A204.1 (cell line): ENCODE data around the gene FRMPD2.
"Not testable (repeated sequence)": the region's sequence is repeated elsewhere in the genome, so short reads cannot be mapped to it uniquely, and the experiment has no call there.

Experiments used
- FAIRE-seq: peaks from 2 replicates; lab custom pipeline; 2012; peaks lifted over from hg19 to GRCh38; lab: Jason Lieb, UNC

Gene FRMPD2

DNA sequence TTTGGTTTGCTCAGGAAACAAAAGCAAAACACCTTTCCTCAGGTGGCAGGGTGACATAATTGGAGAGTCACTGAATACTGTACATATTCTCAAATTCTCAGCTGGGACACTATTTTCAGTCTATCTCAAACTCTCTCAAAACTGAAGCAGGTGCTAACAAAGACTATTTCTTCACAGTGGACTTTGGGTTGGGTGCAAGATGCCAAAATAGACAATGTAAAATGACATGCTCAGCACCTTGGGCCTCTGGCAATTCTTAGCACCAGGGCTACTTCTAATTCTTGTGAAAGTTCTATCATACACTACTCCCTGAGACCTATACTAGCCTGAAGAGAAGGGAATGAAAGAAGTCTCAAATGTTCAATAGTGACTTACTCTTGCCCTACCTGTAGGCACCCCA, 151.9 kb downstream of the FRMPD2 start:
- FAIRE-seq = not testable (repeated sequence)

DNA sequence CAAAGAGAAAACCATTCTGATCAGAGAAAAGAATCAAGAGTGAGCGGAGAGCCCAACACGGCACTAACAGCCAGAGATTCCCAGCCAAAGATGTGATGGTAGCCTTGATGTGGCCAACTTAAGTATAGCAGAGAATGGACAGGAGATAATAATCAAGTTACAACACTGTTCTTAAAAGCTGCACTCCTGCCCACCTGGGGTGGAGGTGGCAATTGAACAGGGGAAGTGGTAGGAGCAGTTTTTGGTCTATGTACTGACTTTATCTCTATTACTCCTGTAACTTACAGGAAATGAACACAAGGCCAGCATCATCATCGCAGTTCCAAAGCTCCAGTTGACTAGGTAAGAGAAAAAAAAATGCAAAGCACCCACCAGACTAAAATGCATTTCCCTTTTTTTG, 164.2 kb downstream of the FRMPD2 start:
- FAIRE-seq = not testable (repeated sequence)
